ENCODE results near the gene TEDC2.
A peak's percentile ranks its signal among the peaks of the same experiment; 100 is the strongest.

The TEDC2 gene

DNA sequence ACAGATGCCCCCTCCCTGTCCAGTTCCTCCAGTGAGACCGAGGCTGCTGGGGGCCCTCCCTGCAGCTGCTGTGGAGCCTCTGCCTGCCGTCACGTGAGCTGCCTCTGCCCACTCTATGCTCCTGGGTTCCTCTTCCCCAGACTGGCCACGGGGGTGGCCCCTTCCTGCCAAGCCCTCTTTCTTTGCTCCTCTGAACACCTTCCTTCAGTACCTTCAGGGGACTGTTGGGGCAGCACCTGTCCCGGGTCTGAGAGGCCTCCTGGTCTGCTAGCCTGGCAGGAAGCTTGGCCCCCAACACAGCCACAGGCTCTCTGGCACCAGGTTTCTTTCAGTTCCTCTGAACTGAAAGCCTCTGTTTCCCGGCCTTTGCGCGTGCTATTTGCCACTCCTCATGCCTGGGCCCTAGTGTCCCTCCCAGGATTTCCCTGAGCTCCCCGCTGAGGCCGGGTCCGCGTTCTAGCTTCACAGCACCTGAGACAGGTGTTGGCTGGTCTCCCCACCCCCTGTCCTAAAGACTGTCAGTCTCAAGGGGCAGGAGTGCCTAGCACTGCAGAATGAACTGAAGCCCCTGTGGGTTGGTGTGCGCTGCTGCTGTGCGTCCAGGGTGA lies 47.2 kb downstream of the TEDC2 start:
- peak; percentile 65 for DNase-seq
- no peaks in the 10 kb centered on the region for H3K9me2 ChIP-seq (replicated peaks; ENCODE audit: insufficient read depth, low read length)
- peaks cover 9% of the 10 kb centered on the region; the same call in 1 of the 2 replicates for H3F3A ChIP-seq (ENCODE audit: insufficient read depth, low read length)
- peak overlapping the region; percentile 37; the same call in 1 of the 2 replicates for H3K9ac ChIP-seq (ENCODE audit: low read length)
- H3K36me3 ChIP-seq (replicated peaks; ENCODE audit: insufficient read depth, low read length) = no peaks in the 10 kb centered on the region
- H3K9me3 ChIP-seq (replicated peaks; ENCODE audit: insufficient read depth, low read length) = no peaks in the 10 kb centered on the region
- H3K4me2 ChIP-seq (ENCODE audit: low read depth, low read length) = peak overlapping the region; percentile 38; the same call in 1 of the 2 replicates
- peak overlapping the region; percentile 46; the same call in 1 of the 2 replicates for H3K27ac ChIP-seq (ENCODE audit: low read length)
- peak overlapping the region; percentile 59 for H2AFZ ChIP-seq (ENCODE audit: low read length)
- no peaks in the 10 kb centered on the region for H3K79me2 ChIP-seq (ENCODE audit: low read length)
- TF ChIP-seq EZH2phosphoT487 (IDR thresholded peaks at IDR 0.05; ENCODE audit: low read length) = no peak
- TF ChIP-seq, protein P1, sequence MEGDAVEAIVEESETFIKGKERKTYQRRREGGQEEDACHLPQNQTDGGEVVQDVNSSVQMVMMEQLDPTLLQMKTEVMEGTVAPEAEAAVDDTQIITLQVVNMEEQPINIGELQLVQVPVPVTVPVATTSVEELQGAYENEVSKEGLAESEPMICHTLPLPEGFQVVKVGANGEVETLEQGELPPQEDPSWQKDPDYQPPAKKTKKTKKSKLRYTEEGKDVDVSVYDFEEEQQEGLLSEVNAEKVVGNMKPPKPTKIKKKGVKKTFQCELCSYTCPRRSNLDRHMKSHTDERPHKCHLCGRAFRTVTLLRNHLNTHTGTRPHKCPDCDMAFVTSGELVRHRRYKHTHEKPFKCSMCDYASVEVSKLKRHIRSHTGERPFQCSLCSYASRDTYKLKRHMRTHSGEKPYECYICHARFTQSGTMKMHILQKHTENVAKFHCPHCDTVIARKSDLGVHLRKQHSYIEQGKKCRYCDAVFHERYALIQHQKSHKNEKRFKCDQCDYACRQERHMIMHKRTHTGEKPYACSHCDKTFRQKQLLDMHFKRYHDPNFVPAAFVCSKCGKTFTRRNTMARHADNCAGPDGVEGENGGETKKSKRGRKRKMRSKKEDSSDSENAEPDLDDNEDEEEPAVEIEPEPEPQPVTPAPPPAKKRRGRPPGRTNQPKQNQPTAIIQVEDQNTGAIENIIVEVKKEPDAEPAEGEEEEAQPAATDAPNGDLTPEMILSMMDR (IDR thresholded peaks at IDR 0.05; ENCODE audit: low read length) = peak; percentile 36
- H3K4me3 ChIP-seq (ENCODE audit: low read length) = no peak overlapping the region
- H3K4me1 ChIP-seq (ENCODE audit: low read length) = peaks cover 19% of the 10 kb centered on the region
- no peaks in the 10 kb centered on the region for H4K20me1 ChIP-seq (ENCODE audit: insufficient read depth, low read length)
- no peaks in the 10 kb centered on the region for H3K27me3 ChIP-seq (replicated peaks; ENCODE audit: insufficient read depth, low read length)

GRCh38 chr16:2507665-2508064 lies 47.8 kb downstream of the TEDC2 start:
- H3K9ac ChIP-seq (ENCODE audit: low read length) = no peak overlapping the region; the same call in 1 of the 2 replicates
- peak overlapping the region; percentile 59 for H2AFZ ChIP-seq (ENCODE audit: low read length)
- H3K79me2 ChIP-seq (ENCODE audit: low read length) = no peaks in the 10 kb centered on the region
- peak overlapping the region; percentile 46; the same call in 1 of the 2 replicates for H3K27ac ChIP-seq (ENCODE audit: low read length)
- no peaks in the 10 kb centered on the region for H3K9me2 ChIP-seq (replicated peaks; ENCODE audit: insufficient read depth, low read length)
- no peaks in the 10 kb centered on the region for H4K20me1 ChIP-seq (ENCODE audit: insufficient read depth, low read length)
- H3K27me3 ChIP-seq (replicated peaks; ENCODE audit: insufficient read depth, low read length) = no peaks in the 10 kb centered on the region
- DNase-seq = no peak
- peaks cover 22% of the 10 kb centered on the region for H3K4me1 ChIP-seq (ENCODE audit: low read length)
- H3K36me3 ChIP-seq (replicated peaks; ENCODE audit: insufficient read depth, low read length) = no peaks in the 10 kb centered on the region
- H3F3A ChIP-seq (ENCODE audit: insufficient read depth, low read length) = peaks cover 9% of the 10 kb centered on the region; the same call in 1 of the 2 replicates
- TF ChIP-seq, protein P1 (IDR thresholded peaks at IDR 0.05; ENCODE audit: low read length) = no peak
- TF ChIP-seq EZH2phosphoT487 (IDR thresholded peaks at IDR 0.05; ENCODE audit: low read length) (no peak), EZH2 (optimal IDR thresholded peaks at IDR 0.05; ENCODE audit: low read depth, low read length) (no peak)
- no peaks in the 10 kb centered on the region for H3K9me3 ChIP-seq (replicated peaks; ENCODE audit: insufficient read depth, low read length)
- peak overlapping the region; percentile 38; the same call in 1 of the 2 replicates for H3K4me2 ChIP-seq (ENCODE audit: low read depth, low read length)
- no peak overlapping the region for H3K4me3 ChIP-seq (ENCODE audit: low read length)

DNA sequence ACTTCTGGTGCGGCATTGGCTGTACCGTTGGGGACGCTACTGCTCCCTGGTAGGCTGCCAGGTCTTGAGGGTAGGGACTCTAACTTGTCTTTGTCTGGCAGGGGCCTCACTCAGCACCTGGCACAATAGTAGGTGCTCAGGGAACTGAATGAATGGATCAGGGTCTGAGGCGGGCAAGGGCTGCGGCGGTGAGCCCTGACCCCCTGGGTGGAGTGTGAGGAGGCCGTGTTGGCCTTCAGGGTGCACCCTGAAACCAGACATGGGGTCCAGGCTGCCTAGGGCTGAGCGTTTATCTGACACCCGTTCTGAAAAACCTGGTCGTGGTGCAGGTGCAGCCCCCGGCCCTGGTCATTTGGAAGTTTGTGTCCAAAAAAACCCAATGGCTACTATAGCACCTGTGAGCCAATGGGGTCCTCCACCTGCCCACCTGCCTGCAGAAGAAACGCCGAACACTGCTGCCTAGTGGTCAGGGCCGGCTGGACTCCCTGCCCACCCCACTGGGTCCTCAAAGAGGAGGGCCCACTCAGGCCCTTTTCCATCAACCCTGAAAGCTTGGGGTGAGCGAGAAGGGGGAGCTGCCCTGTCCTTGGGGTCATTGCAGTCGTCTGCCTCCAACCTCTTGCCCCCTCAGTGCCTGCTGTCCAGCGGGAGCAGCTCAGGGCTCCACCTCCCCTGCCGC lies 49.0 kb downstream of the TEDC2 start:
- H3F3A ChIP-seq (ENCODE audit: insufficient read depth, low read length) = peaks cover 15% of the 10 kb centered on the region; the same call in 1 of the 2 replicates
- peaks cover 1% of the 10 kb centered on the region for H3K79me2 ChIP-seq (ENCODE audit: low read length)
- no peak overlapping the region for H3K27ac ChIP-seq (ENCODE audit: low read length)
- H3K36me3 ChIP-seq (replicated peaks; ENCODE audit: insufficient read depth, low read length) = no peaks in the 10 kb centered on the region
- peaks cover 28% of the 10 kb centered on the region for H3K4me1 ChIP-seq (ENCODE audit: low read length)
- H3K9ac ChIP-seq (ENCODE audit: low read length) = no peak overlapping the region
- no peaks in the 10 kb centered on the region for H3K27me3 ChIP-seq (replicated peaks; ENCODE audit: insufficient read depth, low read length)
- TF ChIP-seq EZH2 (optimal IDR thresholded peaks at IDR 0.05; ENCODE audit: low read depth, low read length) (no peak), EZH2phosphoT487 (IDR thresholded peaks at IDR 0.05; ENCODE audit: low read length) (no peak)
- TF ChIP-seq, protein P1 (IDR thresholded peaks at IDR 0.05; ENCODE audit: low read length) = no peak
- no peaks in the 10 kb centered on the region for H4K20me1 ChIP-seq (ENCODE audit: insufficient read depth, low read length)
- H2AFZ ChIP-seq (ENCODE audit: low read length) = no peak overlapping the region
- no peaks in the 10 kb centered on the region for H3K9me2 ChIP-seq (replicated peaks; ENCODE audit: insufficient read depth, low read length)
- H3K9me3 ChIP-seq (replicated peaks; ENCODE audit: insufficient read depth, low read length) = no peaks in the 10 kb centered on the region
- no peak overlapping the region for H3K4me3 ChIP-seq (ENCODE audit: low read length)
- no peak for DNase-seq
- no peak overlapping the region for H3K4me2 ChIP-seq (ENCODE audit: low read depth, low read length)
